ENCODE data around the gene IKZF4. TPM values are rescaled to one million over a fixed set of nuclear protein-coding genes. Genes with fewer than 3 reads are reported as not detected.
"Not testable (repeated sequence)": the region's sequence is repeated elsewhere in the genome, so short reads cannot be mapped to it uniquely, and the experiment has no call there.

The IKZF4 gene
- total RNA-seq, 1 donor, result 3.4 TPM

- no peak for TF ChIP-seq CTCF (IDR thresholded peaks at IDR 0.05; ENCODE audit: insufficient read depth, low read length)
- no peak for DNase-seq (ENCODE audit: low read depth)
- no peak overlapping the region for H3K4me3 ChIP-seq (ENCODE audit: low read depth, low read length)
Observed at GRCh38 chr12:56061982-56062381, 41.1 kb downstream of the IKZF4 start.

- DNase-seq (ENCODE audit: low read depth), result peak; percentile 32
- no peak for TF ChIP-seq CTCF (IDR thresholded peaks at IDR 0.05; ENCODE audit: insufficient read depth, low read length)
- H3K4me3 ChIP-seq (ENCODE audit: low read depth, low read length), result no peak overlapping the region
Observed at GRCh38 chr12:56062996-56063395, 42.2 kb downstream of the IKZF4 start.

- no peak for TF ChIP-seq CTCF (IDR thresholded peaks at IDR 0.05; ENCODE audit: insufficient read depth, low read length)
- peak; percentile 49 for DNase-seq (ENCODE audit: low read depth)
- no peak overlapping the region for H3K4me3 ChIP-seq (ENCODE audit: low read depth, low read length)
Observed at GRCh38 chr12:56071648-56072047, 50.8 kb downstream of the IKZF4 start.

- TF ChIP-seq CTCF (IDR thresholded peaks at IDR 0.05; ENCODE audit: insufficient read depth, low read length), result no peak
Observed at GRCh38 chr12:56074396-56074795, 53.6 kb downstream of the IKZF4 start.

GRCh38 chr12:56077966-56078365 lies 57.1 kb downstream of the IKZF4 start:
- H3K4me3 ChIP-seq (ENCODE audit: low read depth, low read length); DNase-seq (ENCODE audit: low read depth): not testable (repeated sequence)

More at GRCh38 chr12:56074396-56074795, 53.6 kb downstream of the IKZF4 start:
- DNase-seq (ENCODE audit: low read depth), result no peak
- no peak overlapping the region for H3K4me3 ChIP-seq (ENCODE audit: low read depth, low read length)

- DNase-seq (ENCODE audit: low read depth), result no peak
- no peak for TF ChIP-seq CTCF (IDR thresholded peaks at IDR 0.05; ENCODE audit: insufficient read depth, low read length)
Observed at GRCh38 chr12:56078427-56078826, 57.6 kb downstream of the IKZF4 start.

GRCh38 chr12:56078931-56079722 lies 58.3 kb downstream of the IKZF4 start:
- TF ChIP-seq CTCF (IDR thresholded peaks at IDR 0.05; ENCODE audit: insufficient read depth, low read length), result peak; percentile 87
- H3K4me3 ChIP-seq (ENCODE audit: low read depth, low read length), result peak overlapping the region; percentile 74
- DNase-seq (ENCODE audit: low read depth), result peak; percentile 80

More at GRCh38 chr12:56078427-56078826, 57.6 kb downstream of the IKZF4 start:
- H3K4me3 ChIP-seq (ENCODE audit: low read depth, low read length), result no peak overlapping the region
